GM12801 (cell line): ENCODE data around the gene TRA2A.

Source experiments
- CTCF ChIP-seq: IDR thresholded peaks from one replicate; pipeline ENCODE4 v1.5.1; 2011; ENCODE audit warnings: control low read depth; ENCODE audit not compliant: insufficient read length; ENCODE audit errors: extremely low read depth

The TRA2A gene

GRCh38 chr7:23467806-23468525 lies 63.8 kb downstream of the TRA2A start:
- TF ChIP-seq CTCF, result no peak

GRCh38 chr7:23467291-23467805 lies 64.4 kb downstream of the TRA2A start:
- TF ChIP-seq CTCF, result no peak

- TF ChIP-seq CTCF, result no peak
These were observed 68.9 kb downstream of the TRA2A start for GRCh38 chr7:23462846-23463245.

- TF ChIP-seq CTCF, result no peak
These were observed 73.7 kb downstream of the TRA2A start for GRCh38 chr7:23458044-23458443.

GRCh38 chr7:23456093-23456492 lies 75.7 kb downstream of the TRA2A start:
- no peak for TF ChIP-seq CTCF

GRCh38 chr7:23454881-23455526 lies 76.8 kb downstream of the TRA2A start:
- TF ChIP-seq CTCF, result no peak
